GM12865 (cell line): ENCODE data around the gene DOK3.
"Not testable (repeated sequence)": the region's sequence is repeated elsewhere in the genome, so short reads cannot be mapped to it uniquely, and the experiment has no call there.

ENCODE experiments used
- DNase-seq: peaks from one replicate; pipeline ENCODE4 v3.0.0; 2010; ENCODE audit warnings: low read depth
- H3K4me3 ChIP-seq: 2 replicates; pipeline ENCODE4 v1.5.1; 2011; ENCODE audit warnings: mild to moderate bottlenecking, low read depth, low read length, control low read depth
- TF ChIP-seq, protein P1 (sequence below): IDR thresholded peaks from 2 replicates; pipeline ENCODE4 v1.5.1; 2011; ENCODE audit warnings: low read length, control low read depth, low read depth, inconsistent platforms; ENCODE audit not compliant: insufficient read depth; ENCODE audit errors: missing control alignments

Gene DOK3

DNA sequence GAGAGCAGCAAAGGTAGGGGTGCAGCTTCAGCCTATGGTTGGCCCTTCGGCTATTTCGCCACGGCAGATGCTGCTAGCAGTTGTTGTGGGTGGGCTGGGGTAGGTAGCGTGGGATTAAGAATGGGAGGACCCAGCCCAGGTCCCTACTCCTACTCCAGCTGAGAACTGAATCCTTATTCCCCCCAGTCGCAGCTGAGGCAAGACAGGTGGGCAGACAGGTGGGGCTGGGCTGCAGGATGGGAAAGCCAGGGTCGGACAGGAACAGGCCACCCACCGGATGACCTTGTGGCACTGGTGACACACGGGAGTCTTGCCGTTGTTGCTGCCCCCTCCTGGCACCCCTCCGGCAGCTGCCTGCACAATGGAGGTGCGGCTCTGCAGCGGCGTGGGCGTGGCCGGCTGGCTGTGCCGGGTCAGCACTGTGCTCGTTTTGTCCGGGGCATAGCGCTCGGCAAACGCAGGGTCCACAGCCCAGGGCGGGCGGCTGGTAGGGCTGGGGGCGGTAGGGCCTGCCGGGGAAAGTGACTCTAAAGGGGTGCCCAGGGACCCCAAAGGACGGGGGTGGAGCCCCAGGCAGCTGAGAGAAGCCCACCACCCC lies 20.4 kb downstream of the DOK3 start:
- DNase-seq, result peak; percentile 32

DNA sequence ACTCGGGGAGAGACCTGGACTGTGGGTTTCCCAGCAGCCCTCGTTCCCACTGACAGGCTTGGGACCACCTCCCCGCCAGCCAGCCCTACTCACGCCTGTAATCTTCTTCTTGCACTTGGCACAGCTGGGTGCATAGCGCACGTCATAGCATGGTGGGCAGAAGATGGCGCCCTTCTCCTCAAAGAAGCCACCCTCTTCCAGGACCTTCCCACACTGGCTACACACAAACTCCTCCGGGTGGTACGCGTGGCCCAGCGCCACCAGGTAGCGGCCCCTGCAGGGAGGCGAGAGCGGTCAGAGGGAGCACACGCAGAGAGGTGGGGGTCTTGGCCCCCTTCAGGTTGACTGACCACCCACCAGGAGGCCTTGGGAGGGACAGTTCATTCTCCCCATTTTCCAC lies 21.7 kb downstream of the DOK3 start:
- TF ChIP-seq, protein P1, sequence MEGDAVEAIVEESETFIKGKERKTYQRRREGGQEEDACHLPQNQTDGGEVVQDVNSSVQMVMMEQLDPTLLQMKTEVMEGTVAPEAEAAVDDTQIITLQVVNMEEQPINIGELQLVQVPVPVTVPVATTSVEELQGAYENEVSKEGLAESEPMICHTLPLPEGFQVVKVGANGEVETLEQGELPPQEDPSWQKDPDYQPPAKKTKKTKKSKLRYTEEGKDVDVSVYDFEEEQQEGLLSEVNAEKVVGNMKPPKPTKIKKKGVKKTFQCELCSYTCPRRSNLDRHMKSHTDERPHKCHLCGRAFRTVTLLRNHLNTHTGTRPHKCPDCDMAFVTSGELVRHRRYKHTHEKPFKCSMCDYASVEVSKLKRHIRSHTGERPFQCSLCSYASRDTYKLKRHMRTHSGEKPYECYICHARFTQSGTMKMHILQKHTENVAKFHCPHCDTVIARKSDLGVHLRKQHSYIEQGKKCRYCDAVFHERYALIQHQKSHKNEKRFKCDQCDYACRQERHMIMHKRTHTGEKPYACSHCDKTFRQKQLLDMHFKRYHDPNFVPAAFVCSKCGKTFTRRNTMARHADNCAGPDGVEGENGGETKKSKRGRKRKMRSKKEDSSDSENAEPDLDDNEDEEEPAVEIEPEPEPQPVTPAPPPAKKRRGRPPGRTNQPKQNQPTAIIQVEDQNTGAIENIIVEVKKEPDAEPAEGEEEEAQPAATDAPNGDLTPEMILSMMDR, result no peak
- no peak overlapping the region for H3K4me3 ChIP-seq
- DNase-seq, result no peak

More for the DNA sequence above, 20.4 kb downstream of the DOK3 start:
- TF ChIP-seq, protein P1, result peak; percentile 11
- H3K4me3 ChIP-seq, result no peak overlapping the region

DNA sequence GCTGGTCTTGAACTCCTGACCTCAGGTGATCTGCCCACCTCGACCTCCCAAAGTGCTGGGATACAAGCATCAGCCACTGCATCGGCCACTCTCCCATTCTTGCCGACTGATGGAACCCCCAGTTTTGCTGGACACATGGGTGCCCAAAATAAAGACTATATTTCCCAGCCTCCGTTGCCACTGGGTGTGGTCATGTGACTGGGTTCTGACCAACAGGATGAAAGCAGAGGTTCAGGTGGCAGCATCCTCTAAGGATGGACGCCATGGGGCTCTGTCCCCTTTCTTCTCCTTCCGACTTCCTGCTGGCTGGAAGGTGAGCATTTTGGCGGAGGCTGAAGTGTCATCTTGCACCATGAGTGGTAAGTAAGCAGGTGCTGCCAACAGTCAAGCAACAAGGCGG lies 22.5 kb downstream of the DOK3 start:
- no peak overlapping the region for H3K4me3 ChIP-seq
- no peak for DNase-seq
- TF ChIP-seq, protein P1, result no peak

DNA sequence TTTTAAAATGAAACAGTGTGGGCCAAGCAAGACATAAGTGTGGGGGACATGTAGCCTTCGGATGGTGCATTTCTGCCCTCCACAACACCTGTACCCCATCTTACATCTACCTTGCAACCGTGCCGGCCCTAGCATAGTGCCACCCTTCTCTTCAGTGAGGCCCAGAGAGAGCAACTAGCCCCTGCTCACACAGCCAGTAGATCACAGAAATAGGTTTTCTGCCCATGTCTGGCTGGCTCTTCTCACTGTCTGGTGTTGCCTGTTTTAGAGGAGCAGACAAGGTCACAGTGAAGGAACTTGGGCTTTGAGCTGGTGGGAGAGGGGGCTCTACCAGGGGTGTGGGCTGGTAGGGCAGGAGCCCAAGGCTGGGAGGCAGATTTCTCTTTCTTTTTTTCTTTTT lies 23.4 kb downstream of the DOK3 start:
- DNase-seq, result no peak
- H3K4me3 ChIP-seq, result no peak overlapping the region
- TF ChIP-seq, protein P1, result no peak

DNA sequence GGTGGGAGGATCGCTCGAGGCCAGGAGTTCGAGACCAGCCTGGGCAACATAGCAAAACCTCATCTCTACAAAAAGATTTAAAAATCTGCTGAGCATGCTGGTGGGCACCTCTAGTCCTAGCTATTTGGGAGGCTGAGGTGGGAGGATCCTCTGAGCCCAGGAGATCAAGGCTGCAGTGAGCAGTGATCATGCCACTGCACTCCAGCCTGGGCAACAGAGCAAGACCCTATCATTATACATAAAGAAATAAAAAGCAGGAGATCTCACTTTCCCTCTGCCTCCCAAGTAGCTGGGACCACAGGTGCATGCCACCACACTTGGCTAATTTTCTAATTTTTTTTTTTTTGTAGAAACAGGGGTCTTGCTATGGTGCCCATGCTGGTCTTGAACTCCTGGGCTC lies 23.9 kb downstream of the DOK3 start:
- H3K4me3 ChIP-seq, DNase-seq: not testable (repeated sequence)

DNA sequence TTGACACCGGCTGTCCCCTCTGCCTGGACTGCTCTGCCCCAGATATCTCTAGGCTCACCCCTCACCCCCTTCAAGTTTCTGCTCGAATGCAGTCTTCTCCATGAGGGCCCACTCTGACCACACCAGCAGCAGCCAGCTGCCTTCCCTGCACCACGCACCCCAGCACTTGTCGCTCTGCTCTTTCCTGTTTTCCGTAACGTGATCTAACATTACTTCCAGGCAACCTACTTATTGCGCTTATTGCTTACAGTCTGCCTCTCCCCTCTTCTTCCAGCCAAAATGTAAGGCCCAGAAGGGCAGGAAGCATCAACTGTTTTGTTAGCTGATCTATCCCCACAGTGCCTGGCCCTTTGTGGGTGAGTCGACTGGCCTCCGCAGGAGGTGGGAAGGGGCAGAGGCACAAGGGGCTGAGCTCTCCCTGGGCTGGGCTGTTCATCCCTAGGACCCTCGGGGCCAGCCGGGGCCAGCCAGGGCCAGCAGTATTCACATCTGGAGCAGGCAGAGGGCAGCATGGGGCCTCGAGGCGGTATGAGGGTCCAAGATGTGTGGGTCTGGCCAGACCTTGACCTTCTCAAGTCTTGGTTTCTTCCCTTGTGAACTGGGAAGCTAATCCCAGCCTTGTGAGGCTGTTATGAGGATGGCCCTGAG lies 24.6 kb downstream of the DOK3 start:
- no peak for DNase-seq
- TF ChIP-seq, protein P1, result no peak

DNA sequence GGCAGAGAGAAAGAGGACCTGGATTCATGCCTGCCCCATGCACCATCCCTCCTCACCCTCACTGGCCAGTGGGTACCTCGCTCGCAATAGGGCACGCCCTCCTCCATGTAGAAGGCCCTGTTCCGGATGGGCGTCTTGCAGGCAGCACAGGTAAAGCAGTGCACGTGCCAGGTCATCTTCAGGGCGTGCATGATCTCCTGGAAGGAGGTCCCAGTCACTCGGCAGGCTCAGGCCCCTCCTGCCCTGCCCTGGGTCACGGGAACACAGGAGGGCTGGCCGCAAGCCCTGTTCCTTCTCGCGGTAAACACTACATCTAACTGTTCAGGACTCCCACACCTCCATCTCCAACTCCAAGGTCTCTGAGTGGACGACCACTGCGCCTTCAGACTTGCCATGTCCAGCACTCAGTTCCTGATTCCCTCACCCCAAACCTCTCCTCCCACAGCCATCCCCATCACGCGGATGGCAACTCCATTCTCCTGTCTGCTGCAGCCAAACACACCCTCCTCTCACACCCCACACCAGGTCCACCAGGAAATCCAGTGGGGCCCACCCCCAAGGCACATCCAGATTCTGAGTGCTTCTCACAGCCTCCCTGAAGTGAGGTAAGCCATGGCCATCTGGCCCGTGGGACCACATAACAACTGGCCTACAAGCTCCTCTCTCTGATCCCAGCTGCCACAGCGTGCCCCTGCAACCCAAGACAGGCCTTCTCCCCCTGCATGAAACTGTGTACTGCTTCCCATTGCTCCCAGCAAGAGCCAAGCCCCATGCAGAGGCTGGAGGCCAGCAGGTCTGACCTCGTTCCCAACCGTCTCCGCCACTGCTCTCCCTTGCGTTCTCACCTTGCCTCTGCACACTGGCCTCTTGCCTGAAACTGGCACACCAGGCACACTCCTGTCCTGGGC lies 25.4 kb downstream of the DOK3 start:
- H3K4me3 ChIP-seq, result no peak overlapping the region
- DNase-seq, result no peak
- TF ChIP-seq, protein P1, result no peak

More for the DNA sequence above, 24.6 kb downstream of the DOK3 start:
- no peak overlapping the region for H3K4me3 ChIP-seq
